Measurements from ENCODE around the gene CLIP2.

DNA sequence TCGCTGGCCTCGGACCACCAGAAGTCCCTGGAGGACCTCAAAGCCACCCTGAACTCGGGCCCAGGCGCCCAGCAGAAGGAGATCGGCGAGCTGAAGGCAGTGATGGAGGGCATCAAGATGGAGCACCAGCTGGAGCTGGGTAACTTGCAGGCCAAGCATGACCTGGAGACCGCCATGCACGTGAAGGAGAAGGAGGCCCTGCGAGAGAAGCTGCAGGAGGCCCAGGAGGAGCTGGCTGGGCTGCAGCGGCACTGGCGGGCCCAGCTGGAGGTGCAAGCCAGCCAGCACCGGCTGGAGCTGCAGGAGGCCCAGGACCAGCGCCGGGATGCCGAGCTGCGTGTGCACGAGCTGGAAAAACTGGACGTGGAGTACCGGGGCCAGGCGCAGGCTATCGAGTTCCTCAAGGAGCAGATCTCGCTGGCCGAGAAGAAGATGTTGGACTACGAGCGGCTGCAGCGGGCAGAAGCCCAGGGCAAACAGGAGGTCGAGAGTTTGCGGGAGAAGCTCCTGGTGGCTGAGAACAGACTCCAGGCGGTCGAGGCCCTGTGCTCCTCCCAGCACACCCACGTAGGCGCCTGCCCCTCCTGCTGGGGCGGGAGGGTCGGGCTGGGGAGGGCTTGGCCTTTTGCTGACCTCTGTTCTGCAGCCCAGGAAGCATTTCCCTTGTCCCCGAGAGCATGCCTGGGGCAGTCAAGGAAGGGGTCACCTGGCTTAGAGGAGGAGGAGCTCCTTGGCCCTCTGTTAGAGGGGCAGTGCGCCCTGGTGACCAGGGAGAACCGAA lies 87.2 kb downstream of the CLIP2 start:
- TF ChIP-seq, protein P1, sequence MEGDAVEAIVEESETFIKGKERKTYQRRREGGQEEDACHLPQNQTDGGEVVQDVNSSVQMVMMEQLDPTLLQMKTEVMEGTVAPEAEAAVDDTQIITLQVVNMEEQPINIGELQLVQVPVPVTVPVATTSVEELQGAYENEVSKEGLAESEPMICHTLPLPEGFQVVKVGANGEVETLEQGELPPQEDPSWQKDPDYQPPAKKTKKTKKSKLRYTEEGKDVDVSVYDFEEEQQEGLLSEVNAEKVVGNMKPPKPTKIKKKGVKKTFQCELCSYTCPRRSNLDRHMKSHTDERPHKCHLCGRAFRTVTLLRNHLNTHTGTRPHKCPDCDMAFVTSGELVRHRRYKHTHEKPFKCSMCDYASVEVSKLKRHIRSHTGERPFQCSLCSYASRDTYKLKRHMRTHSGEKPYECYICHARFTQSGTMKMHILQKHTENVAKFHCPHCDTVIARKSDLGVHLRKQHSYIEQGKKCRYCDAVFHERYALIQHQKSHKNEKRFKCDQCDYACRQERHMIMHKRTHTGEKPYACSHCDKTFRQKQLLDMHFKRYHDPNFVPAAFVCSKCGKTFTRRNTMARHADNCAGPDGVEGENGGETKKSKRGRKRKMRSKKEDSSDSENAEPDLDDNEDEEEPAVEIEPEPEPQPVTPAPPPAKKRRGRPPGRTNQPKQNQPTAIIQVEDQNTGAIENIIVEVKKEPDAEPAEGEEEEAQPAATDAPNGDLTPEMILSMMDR (IDR thresholded peaks at IDR 0.05), result no peak
- no peak for TF ChIP-seq POLR2A (IDR thresholded peaks at IDR 0.05)

Measured in prostate gland (tissue), 2 donors.